NCI-H2081 (cell line): ENCODE measurements around the gene OR51F2.
"Not testable (repeated sequence)": the region's sequence is repeated elsewhere in the genome, so short reads cannot be mapped to it uniquely, and the experiment has no call there.

ENCODE experiments used
- DNase-seq, 2 experiments: peaks; one replicate each; lab custom pipeline; 2025; lab: John Stamatoyannopoulos, UW

Gene OR51F2, protein sequence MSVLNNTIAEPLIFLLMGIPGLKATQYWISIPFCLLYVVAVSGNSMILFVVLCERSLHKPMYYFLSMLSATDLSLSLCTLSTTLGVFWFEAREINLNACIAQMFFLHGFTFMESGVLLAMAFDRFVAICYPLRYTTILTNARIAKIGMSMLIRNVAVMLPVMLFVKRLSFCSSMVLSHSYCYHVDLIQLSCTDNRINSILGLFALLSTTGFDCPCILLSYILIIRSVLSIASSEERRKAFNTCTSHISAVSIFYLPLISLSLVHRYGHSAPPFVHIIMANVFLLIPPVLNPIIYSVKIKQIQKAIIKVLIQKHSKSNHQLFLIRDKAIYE

DNA sequence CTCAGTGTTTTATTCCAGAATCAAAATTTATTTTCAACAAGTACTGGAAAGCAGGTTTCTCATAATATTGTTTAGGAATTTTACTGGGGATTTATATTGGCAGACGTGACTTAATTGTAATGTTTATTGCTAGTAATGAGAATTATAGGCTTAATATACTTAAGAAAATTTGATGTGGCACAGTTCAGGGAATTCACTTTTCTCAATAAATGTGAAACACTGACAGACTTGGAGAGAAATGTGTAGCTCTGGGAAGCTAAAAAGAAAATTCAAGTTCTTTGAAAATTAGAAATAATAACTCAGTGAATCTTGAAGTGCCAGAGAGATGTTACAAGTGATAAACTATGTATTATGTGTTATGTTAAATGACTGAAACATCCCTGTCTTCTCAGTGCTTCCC lies at the start of gene OR51F2:
OR51F2 (plus strand) TSS at position 301 of the 400 bp plus-strand sequence. CDS start 101 bp downstream, outside the sequence.
- no peak for DNase-seq

DNA sequence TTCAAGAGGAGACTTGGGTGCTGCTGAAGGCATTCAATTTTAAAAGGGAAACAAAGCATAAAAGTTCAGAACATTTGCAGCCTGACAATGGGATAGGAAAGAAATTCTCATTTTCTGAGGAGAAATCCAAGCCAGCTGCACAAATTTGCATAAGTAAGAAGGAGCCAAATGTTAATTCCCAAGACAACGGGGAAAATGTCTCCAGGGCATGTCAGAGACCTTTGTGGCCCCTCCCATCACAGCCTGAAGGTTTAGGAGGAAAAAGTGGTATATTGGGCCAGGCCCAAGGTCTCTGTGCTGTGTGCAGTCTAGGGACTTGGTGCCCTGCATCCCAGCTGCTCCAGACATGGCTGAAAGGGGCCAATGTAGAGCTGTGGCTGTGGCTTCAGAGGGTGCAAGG lies 38.7 kb upstream of the OR51F2 start:
- DNase-seq, result no peak

DNA sequence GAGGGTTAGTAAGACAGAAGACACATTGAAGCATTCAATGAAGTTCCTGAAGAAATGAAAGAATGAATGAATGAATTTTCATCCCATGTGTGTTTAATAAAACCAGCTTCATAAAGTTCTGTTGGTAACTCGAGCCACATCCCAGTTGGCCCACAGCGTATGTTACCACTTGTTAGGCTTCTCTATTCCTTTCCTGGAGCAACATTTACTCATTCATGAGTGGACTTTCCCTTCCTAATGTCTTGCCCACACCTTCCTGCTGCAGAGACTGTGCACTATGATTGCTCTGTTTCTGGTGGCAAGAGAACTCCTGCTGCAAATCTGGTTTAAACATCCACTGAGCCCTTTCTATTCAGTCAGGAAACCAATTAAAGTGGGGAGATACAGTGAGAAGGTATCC lies 23.9 kb upstream of the OR51F2 start:
- DNase-seq, result no peak

GRCh38 chr11:4798427-4799183 lies 22.5 kb upstream of the OR51F2 start:
- DNase-seq, result no peak

GRCh38 chr11:4801316-4801715 lies 19.8 kb upstream of the OR51F2 start:
- DNase-seq, result not testable (repeated sequence)

DNA sequence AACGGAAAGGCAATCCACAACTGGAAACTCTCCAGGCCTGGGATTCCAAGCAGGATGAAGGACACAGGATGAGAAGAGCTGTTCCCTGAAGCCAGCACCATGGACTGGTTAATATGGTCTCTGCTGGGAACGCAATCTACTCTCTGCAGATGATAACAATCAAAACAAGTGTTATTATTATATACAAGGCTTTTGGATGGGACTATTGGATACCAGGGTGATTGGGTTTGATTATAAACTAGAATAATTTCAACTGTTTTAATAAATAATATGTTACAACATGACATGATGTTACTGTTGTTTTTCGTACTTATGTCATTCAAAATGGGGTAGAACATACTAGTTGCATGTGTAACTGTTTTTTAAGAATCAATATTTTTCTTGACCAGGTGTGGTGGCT lies 16.8 kb upstream of the OR51F2 start, which contains the start of gene OR52R1:
OR52R1 (minus strand) TSS at position 101 of the 400 bp plus-strand sequence; CDS start at position 101, 0 bp downstream.
- DNase-seq, result no peak

DNA sequence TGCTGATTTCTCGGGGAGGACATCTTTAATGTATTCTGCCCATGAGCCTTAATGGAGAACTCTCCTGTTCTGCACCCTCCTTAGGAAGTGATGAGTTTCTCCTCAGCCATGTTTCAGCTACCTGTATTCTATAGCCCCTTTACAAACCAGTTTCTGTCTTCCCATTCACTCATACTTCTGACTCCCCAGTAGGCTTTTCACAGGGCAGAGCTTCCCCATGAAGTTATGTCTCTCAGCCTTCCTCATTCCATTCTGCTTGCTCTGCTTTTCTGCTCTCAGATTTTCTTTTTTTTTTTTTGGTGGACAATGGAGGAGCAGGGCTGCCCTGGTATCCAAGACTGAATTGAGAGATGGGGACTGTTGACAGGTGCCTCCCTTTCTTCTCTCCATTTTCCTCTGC lies 12.6 kb upstream of the OR51F2 start:
- no peak for DNase-seq

GRCh38 chr11:4809246-4809645 lies 11.9 kb upstream of the OR51F2 start:
- peak in 1 of 2 experiments; percentile 33 for DNase-seq

DNA sequence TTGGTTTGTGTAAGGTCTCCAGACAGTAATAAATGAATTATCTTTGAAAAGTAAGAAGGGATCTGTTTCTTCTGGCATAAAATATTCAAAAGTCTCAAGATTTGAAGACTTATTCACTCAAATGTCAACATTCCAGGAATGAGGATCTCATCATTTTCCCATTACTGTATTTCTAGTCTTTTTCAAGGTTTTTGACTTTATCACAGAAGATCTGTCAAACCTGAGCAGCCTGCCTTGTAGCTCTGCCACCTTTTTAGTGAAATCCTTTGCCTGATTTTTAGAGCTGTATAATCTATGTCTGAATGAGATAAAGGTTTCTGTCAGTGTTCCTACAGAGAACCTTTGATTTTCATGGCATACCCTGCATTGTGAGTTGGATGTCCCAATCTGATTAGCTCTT lies 4.0 kb downstream of the OR51F2 start:
- no peak for DNase-seq

- DNase-seq, result peak in 1 of 2 experiments; percentile 61
Observed at GRCh38 chr11:4826425-4826824, 5.3 kb downstream of the OR51F2 start.

- no peak for DNase-seq
Observed at GRCh38 chr11:4830346-4830745, 9.2 kb downstream of the OR51F2 start.

DNA sequence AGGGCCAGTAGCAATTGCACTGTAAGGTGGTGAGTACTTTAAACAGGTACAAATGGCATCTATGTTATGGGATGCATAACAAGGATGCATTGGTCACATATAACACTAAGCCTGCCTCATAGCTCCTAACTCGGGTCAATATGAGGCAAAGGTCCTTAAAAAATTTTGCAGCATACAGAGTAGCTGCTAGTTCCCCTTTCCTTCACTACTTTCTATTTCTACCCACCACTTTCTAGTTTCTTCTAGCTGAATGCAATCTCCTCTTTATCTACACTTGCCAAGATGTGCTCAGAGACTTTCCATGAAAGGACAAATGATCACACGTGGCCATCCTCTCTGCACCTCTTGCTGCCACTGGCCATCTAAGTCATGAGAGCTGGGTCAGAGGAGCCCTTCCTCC lies 9.8 kb downstream of the OR51F2 start:
- no peak for DNase-seq

DNA sequence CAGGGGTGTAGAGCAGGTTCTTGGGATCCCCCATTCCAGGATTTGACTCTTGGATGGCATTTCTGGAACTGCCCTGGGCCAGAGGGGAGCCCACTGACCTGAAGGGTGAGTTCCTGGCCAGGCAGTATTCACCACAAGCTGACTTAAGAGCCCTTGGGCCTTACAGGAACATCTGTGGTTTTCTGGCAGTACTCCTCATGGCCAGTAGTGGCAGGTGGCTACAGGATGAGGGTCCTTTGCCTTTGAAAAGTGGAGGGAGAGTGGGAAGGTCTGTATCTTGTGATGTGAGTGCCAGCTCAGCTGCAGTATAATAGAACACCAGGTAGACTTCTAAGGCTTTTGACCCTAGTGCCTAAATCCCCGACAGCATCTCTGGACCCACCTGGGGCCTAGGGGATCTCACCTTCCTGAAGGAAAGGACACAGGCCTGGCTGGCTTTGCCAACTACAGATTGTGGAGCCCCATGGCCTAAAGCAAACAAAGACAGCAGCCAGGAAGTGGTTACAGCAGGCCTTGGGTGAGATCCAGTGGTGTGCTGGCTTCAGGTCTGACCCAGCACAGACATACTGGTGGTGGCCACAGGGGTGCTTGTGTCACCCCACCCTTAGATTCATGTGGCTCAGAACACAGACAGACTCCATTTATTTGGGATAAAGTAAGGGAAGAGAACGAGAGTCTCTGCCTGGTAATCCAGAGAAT lies 18.9 kb downstream of the OR51F2 start:
- DNase-seq, result peak in 1 of 2 experiments; percentile 18

DNA sequence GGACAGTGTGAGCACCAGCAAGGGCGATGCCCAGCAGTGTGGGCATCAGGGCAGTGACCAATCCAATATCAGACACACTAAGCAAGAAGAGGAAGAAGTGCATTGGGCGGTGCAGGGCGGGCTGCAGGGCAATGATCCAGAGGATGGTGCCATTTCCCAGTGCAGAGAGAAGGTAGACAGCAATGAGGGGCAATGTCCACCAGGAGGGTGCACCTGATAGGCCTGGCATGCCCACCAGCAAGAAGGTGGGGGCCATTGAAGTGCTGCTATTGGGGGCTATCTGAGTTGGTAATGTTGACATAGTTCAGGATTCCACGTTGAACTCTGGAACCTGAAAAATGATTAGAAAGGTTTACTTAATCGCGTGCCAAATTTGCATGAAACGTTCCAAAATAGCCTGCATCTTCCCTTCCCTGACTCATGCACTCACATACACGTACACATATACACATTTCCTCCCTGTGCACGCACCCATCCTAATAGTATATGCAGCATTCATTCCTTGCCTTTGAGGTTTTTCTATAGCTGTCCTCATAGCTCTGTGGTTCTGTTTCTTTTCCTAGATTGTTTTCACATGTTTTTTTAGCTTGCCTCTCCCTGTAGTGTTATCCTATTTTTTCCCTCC lies 27.9 kb downstream of the OR51F2 start, which contains the start of gene OR51S1:
OR51S1 (minus strand) TSS at position 301 of the 625 bp plus-strand sequence; CDS start at position 301, 0 bp downstream.
- no peak for DNase-seq

DNA sequence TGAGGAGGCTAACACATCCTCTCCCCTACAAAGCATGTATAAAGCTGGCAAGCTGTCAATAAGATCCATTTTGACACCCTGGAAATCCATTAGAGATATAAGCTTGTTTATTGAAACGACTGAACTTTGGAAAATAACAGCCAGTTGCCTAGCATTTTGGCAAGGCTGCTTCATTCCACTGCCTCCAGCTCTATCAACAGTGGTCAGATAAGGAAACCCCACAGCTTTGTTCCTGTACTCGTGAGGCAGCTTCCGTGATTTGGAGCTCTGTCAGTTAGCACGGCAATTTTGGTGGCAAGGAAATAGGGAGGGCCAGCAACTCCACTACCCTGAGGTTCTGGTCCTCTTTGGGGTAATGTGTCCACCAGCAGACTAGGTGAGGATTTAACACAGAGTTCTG lies 29.9 kb downstream of the OR51F2 start:
- DNase-seq, result peak in 1 of 2 experiments; percentile 63

DNA sequence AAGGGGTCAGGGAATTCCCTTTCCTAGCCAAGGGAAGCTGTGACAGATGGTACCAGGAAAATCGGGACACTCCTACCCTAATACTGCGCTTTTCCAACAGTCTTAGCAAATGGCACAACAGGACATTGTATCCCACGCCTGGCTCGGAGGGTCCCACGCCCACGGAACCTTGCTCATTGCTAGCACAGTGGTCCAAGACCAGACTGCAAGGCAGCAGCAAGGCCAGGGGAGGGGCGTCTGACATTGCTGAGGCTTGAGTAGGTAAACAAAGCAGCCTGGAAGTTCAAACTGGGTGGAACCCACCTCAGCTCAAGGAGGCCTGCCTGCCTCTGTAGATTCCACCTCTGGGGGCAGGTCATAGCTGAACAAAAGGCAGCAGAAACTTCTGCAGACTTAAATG lies 33.2 kb downstream of the OR51F2 start:
- not testable (repeated sequence) for DNase-seq

- DNase-seq, result no peak
Observed at GRCh38 chr11:4862447-4863236, 41.5 kb downstream of the OR51F2 start.

DNA sequence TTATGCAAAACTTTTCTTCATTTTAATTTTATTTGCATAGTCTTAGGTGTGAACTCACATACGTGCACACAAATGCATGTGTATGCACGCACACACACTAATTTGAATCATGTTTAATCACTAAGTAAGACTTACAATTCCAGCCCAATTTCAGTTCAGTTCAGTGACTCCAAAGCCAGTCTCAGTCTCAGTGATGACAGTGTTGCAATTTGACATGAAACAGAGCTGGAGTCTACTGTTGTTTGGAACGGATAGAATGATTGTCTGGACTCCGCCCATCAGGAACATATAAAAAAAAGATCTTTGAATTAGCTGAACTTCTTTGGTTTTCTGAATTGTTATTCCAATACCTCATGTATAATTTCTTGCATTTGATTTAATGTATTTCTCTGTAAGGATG lies 42.8 kb downstream of the OR51F2 start:
- no peak for DNase-seq

GRCh38 chr11:4865855-4866254 lies 44.7 kb downstream of the OR51F2 start:
- DNase-seq, result no peak
